Mesendoderm (in vitro differentiated cells): Measurements from ENCODE around the gene FARP1.

Experiments used
- DNase-seq: peaks from one replicate; pipeline ENCODE4 v3.0.0; 2013
- H2AK5ac ChIP-seq: 2 replicates; pipeline ENCODE4 v1.6.1; 2013; ENCODE audit warnings: low read length, inconsistent platforms
- H2BK120ac ChIP-seq: 2 replicates; pipeline ENCODE4 v1.6.1; 2013; ENCODE audit warnings: low read depth, mild to moderate bottlenecking, low read length, moderate library complexity, mixed read lengths
- H2BK15ac ChIP-seq: replicated peaks from 2 replicates; pipeline ENCODE4 v1.6.1; 2013; ENCODE audit warnings: low read depth, mild to moderate bottlenecking, moderate library complexity
- H2BK5ac ChIP-seq: 2 replicates; pipeline ENCODE4 v1.6.1; 2013; ENCODE audit warnings: low read length, inconsistent platforms
- H3K18ac ChIP-seq: 2 replicates; pipeline ENCODE4 v1.6.1; 2013; ENCODE audit warnings: mild to moderate bottlenecking, low read length, mixed read lengths
- H3K23ac ChIP-seq: one replicate; pipeline ENCODE4 v1.6.1; 2013; ENCODE audit warnings: low read length
- H3K27ac ChIP-seq: 2 replicates; pipeline ENCODE4 v1.5.1; 2013; ENCODE audit warnings: low read depth, mild to moderate bottlenecking, inconsistent platforms, low read length, moderate library complexity
- H3K27me3 ChIP-seq: 2 replicates; pipeline ENCODE4 v1.6.1; 2013; ENCODE audit warnings: low read length, control low read depth, mild to moderate bottlenecking, inconsistent platforms; ENCODE audit not compliant: insufficient read depth, poor library complexity
- H3K36me3 ChIP-seq: 2 replicates; pipeline ENCODE4 v1.6.1; 2013; ENCODE audit warnings: low read length, inconsistent platforms; ENCODE audit not compliant: control insufficient read depth, insufficient read depth
- H3K4ac ChIP-seq: one replicate; pipeline ENCODE4 v1.6.1; 2013; ENCODE audit warnings: low read depth, mild to moderate bottlenecking, low read length, moderate library complexity
- H3K4me1 ChIP-seq: 2 replicates; pipeline ENCODE4 v1.6.1; 2013; ENCODE audit warnings: low read depth, low read length, inconsistent platforms; ENCODE audit not compliant: control insufficient read depth
- H3K4me2 ChIP-seq: 2 replicates; pipeline ENCODE4 v1.6.1; 2013; ENCODE audit warnings: low read length
- H3K4me3 ChIP-seq: 2 replicates; pipeline ENCODE4 v1.5.1; 2013; ENCODE audit warnings: mild to moderate bottlenecking, low read length
- H3K56ac ChIP-seq: one replicate; pipeline ENCODE4 v1.6.1; 2013; ENCODE audit warnings: low read length
- H3K79me1 ChIP-seq: 2 replicates; pipeline ENCODE4 v1.6.1; 2013; ENCODE audit warnings: low read length, inconsistent platforms
- H3K79me2 ChIP-seq: 2 replicates; pipeline ENCODE4 v1.6.1; 2013; ENCODE audit warnings: mild to moderate bottlenecking, low read length; ENCODE audit not compliant: control insufficient read depth, insufficient read depth
- H3K9ac ChIP-seq: 2 replicates; pipeline ENCODE4 v1.6.1; 2013; ENCODE audit warnings: low read length, inconsistent platforms
- H4K5ac ChIP-seq: one replicate; pipeline ENCODE4 v1.6.1; 2013; ENCODE audit warnings: low read length
- H4K8ac ChIP-seq: one replicate; pipeline ENCODE4 v1.6.1; 2013; ENCODE audit warnings: low read depth, mild to moderate bottlenecking, control low read depth, low read length, moderate library complexity
- WGBS: extraction: QIAGEN DNeasy Blood & Tissue Kit; methylation state at CpG from one replicate; pipeline ENCODE4 v1.1.7; 2013; ENCODE audit warnings: low lambda C conversion rate, missing lambda C conversion rate; ENCODE audit not compliant: insufficient coverage; ENCODE audit errors: extremely low coverage; 5-methylcytosine and 5-hydroxymethylcytosine counted together

The FARP1 gene

DNA sequence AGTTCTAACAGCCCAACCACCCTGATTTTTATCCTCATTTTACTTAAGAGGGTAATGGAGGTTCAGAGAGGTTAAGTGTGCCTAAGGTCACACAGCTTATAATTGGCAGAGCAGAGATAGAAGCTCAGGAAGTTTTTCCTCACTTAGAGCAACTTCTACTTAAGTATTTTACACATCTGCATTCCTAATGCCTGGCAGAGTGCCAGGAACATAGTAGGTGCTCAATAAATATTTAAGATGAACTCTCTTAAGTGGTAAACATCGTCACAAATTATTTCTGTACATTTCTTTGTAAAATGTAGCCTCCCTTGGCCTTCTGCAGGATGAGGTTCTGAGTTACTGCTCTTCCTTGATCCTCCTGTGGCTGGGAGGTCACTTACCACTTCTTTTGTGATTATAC lies 14.7 kb downstream of the FARP1 start:
- no peak overlapping the region for H3K27ac ChIP-seq
- H3K56ac ChIP-seq, result no peak overlapping the region
- H2BK5ac ChIP-seq, result no peak overlapping the region
- H4K5ac ChIP-seq, result no peak overlapping the region
- H3K4me2 ChIP-seq, result no peak overlapping the region
- no peak overlapping the region for H2AK5ac ChIP-seq
- H2BK15ac ChIP-seq, result no peak overlapping the region
- H4K8ac ChIP-seq, result no peak overlapping the region
- no peak overlapping the region for H3K9ac ChIP-seq
- DNase-seq, result no peak
- WGBS, result no CpG with 5 or more reads among the region's 1 CpG
- no peak overlapping the region for H3K18ac ChIP-seq
- H3K27me3 ChIP-seq, result no peaks in the 10 kb centered on the region
- peaks cover 2% of the 10 kb centered on the region for H3K4me1 ChIP-seq
- H2BK120ac ChIP-seq, result no peak overlapping the region
- peaks cover 39% of the 10 kb centered on the region for H3K79me1 ChIP-seq
- H3K4me3 ChIP-seq, result no peak overlapping the region
- H3K23ac ChIP-seq, result no peak overlapping the region
- peaks cover 56% of the 10 kb centered on the region for H3K79me2 ChIP-seq
- no peak overlapping the region for H3K4ac ChIP-seq
- H3K36me3 ChIP-seq, result no peaks in the 10 kb centered on the region

DNA sequence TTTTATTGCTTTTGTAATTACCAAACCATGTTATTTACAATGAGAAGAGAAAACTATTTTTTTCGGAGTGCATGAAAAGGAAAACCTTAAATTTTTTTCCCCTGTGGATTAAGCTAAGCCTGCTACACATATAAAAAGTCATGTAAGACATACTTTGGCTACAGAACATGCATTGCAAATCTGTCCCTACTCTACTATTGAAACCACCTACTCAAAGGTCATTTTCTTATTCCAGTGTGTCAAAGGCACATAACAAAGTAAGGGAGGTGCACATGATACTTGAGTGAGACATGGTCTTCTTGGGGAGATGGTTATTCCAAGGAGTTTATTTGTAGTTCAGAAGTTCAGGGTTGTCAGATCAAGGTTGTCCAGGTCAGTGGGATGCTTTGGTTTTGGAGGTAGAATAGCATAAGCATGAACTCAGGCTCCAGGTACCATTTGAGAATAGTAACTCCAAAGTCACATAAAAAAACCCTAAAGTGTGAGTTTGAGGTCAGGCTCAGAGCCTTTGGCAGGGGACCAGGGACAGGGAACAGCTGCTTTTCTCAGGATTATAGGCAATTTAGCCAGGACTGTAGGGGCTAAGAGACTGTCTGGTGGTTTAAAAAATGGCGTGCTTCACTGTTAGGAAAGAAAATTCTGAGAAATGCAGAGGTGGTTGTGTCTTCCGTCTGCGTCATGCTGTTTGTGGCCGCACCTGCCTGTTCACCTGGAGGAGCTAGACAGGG lies 15.4 kb downstream of the FARP1 start:
- peaks cover 41% of the 10 kb centered on the region for H3K79me1 ChIP-seq
- H3K27ac ChIP-seq, result no peak overlapping the region
- DNase-seq, result no peak
- no peak overlapping the region for H4K8ac ChIP-seq
- no peak overlapping the region for H2BK5ac ChIP-seq
- peak overlapping the region; percentile 34 for H3K18ac ChIP-seq
- no peak overlapping the region for H4K5ac ChIP-seq
- H3K79me2 ChIP-seq, result peaks cover 58% of the 10 kb centered on the region
- H3K9ac ChIP-seq, result no peak overlapping the region
- no peak overlapping the region for H2BK120ac ChIP-seq
- no peak overlapping the region for H2BK15ac ChIP-seq
- H3K4ac ChIP-seq, result no peak overlapping the region
- WGBS, result no CpG with 5 or more reads among the region's 5 CpGs
- no peak overlapping the region for H3K56ac ChIP-seq
- peaks cover 2% of the 10 kb centered on the region for H3K4me1 ChIP-seq
- no peak overlapping the region for H3K4me3 ChIP-seq
- no peak overlapping the region for H2AK5ac ChIP-seq
- no peak overlapping the region for H3K23ac ChIP-seq
- H3K36me3 ChIP-seq, result no peaks in the 10 kb centered on the region
- no peak overlapping the region for H3K4me2 ChIP-seq
- H3K27me3 ChIP-seq, result no peaks in the 10 kb centered on the region

DNA sequence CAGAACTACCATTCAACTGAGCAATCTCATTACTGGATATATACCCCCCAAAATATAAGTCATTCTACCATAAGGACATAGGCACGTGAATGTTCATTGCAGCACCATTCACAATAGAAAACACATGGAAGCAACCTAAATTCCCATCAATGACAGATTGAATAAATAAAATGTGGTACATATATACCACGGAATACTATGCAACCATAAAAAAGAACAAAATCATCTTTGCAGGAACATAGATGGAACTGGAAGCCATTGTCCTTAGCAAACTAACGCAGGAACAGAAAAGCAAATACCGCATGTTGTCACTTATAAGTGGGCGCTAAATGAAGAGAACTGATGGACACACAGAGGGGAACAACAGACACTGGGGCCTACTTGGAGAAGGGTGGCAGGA lies 20.0 kb downstream of the FARP1 start:
- Histone ChIP-seq H2BK120ac (no peak overlapping the region), H2BK15ac (no peak overlapping the region), H2BK5ac (no peak overlapping the region), H3K4ac (no peak overlapping the region), H3K27ac (no peak overlapping the region), H3K27me3 (no peaks in the 10 kb centered on the region), H3K23ac (no peak overlapping the region), H2AK5ac (no peak overlapping the region), H3K79me1 (peaks cover 33% of the 10 kb centered on the region), H3K79me2 (peaks cover 43% of the 10 kb centered on the region), H3K4me3 (no peak overlapping the region), H3K9ac (no peak overlapping the region), H3K18ac (no peak overlapping the region), H4K8ac (no peak overlapping the region), H3K36me3 (no peaks in the 10 kb centered on the region), H3K4me2 (no peak overlapping the region), H3K56ac (no peak overlapping the region), H4K5ac (no peak overlapping the region), H3K4me1 (no peaks in the 10 kb centered on the region)
- no CpG with 5 or more reads among the region's 5 CpGs for WGBS
- no peak for DNase-seq

DNA sequence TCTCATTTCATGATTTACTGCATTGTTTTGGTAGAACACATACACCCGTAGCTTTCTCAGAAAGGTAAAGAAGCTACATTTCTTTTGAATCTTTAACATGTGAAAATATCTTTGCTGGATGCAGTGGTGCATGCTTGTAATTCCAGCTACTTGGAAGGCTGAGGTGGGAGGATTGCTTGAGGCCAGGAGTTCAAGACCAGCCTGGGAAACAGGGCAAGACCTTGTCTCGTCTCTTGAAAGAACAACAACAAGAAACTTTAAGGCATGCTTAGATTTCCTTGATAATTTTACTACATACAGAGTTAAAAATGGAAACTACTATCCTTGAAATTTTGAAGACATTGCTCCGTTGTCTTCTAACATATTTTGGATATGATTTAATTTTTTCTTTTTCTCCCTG lies 26.4 kb downstream of the FARP1 start:
- H4K8ac ChIP-seq, result no peak overlapping the region
- no peak overlapping the region for H2BK15ac ChIP-seq
- H2BK5ac ChIP-seq, result no peak overlapping the region
- H3K4me1 ChIP-seq, result peaks cover 29% of the 10 kb centered on the region
- no peak overlapping the region for H3K27ac ChIP-seq
- no peak overlapping the region for H2BK120ac ChIP-seq
- H3K4me2 ChIP-seq, result no peak overlapping the region
- no peak overlapping the region for H3K4me3 ChIP-seq
- H3K79me2 ChIP-seq, result peaks cover 42% of the 10 kb centered on the region
- H3K79me1 ChIP-seq, result peaks cover 18% of the 10 kb centered on the region
- H3K36me3 ChIP-seq, result no peaks in the 10 kb centered on the region
- no peaks in the 10 kb centered on the region for H3K27me3 ChIP-seq
- no peak overlapping the region for H3K23ac ChIP-seq
- no peak overlapping the region for H3K9ac ChIP-seq
- no peak overlapping the region for H2AK5ac ChIP-seq
- H3K4ac ChIP-seq, result no peak overlapping the region
- no peak overlapping the region for H4K5ac ChIP-seq
- H3K18ac ChIP-seq, result no peak overlapping the region
- DNase-seq, result no peak
- no peak overlapping the region for H3K56ac ChIP-seq
- WGBS, result no CpG with 5 or more reads among the region's 3 CpGs

DNA sequence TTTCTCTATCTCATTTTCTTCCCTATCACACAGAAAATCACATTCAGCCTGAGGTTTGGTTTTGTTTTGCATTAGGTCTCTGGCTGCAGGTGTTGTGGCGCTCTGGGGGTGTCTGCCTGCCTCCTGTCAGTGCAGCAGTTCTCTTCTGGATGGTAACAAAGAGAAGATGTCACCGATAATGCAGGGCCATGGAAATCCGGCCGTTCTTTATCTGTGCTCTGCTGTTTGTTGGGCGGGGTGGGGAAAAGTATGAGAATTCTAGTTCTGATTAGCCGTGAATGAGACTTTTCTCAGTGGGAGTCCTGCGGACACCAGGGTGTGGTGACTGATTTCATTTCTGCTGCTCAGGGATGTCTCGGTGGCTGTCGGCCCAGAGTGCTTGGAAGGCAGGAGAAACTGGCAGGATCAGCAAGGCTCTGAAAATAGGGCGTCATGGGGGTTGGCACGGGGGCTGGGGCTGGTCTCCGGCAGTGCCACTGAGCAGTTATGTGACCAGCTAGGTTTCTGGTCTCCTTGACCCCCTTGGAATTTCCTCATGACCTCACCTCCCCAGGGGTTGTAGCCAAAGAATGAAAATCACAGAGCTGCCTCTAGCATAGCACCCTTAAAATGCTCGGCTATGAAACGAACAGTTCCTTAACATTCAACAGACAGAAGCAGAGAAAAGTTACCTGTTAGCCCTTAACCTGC lies 29.2 kb downstream of the FARP1 start:
- Histone ChIP-seq H3K4ac (peak overlapping the region; percentile 37), H3K9ac (peak overlapping the region; percentile 38), H3K36me3 (no peaks in the 10 kb centered on the region), H3K27me3 (no peaks in the 10 kb centered on the region), H2BK15ac (no peak overlapping the region), H3K4me1 (peaks cover 38% of the 10 kb centered on the region), H3K4me2 (no peak overlapping the region), H3K18ac (peak overlapping the region; percentile 71), H3K4me3 (no peak overlapping the region), H3K79me2 (peaks cover 53% of the 10 kb centered on the region), H2BK120ac (peak overlapping the region; percentile 93), H2AK5ac (no peak overlapping the region), H4K8ac (no peak overlapping the region), H3K79me1 (peaks cover 20% of the 10 kb centered on the region), H3K56ac (peak overlapping the region; percentile 79), H4K5ac (no peak overlapping the region), H3K23ac (no peak overlapping the region), H2BK5ac (peak overlapping the region; percentile 32), H3K27ac (peak overlapping the region; percentile 92)
- DNase-seq, result peak; percentile 74
- WGBS, result no CpG with 5 or more reads among the region's 14 CpGs
